Activated CD8-positive, alpha-beta memory T cell treated with anti-CD3 and anti-CD28 coated beads, Interleukin-2, amount 50 U/mL, for 1 hour (primary cell): ENCODE measurements around the gene ANKRD60.

Experiments
- DNase-seq: peaks from one replicate; pipeline ENCODE4 v3.0.0-alpha.2; 2020; ENCODE audit errors: extremely low read depth

The ANKRD60 gene

DNA sequence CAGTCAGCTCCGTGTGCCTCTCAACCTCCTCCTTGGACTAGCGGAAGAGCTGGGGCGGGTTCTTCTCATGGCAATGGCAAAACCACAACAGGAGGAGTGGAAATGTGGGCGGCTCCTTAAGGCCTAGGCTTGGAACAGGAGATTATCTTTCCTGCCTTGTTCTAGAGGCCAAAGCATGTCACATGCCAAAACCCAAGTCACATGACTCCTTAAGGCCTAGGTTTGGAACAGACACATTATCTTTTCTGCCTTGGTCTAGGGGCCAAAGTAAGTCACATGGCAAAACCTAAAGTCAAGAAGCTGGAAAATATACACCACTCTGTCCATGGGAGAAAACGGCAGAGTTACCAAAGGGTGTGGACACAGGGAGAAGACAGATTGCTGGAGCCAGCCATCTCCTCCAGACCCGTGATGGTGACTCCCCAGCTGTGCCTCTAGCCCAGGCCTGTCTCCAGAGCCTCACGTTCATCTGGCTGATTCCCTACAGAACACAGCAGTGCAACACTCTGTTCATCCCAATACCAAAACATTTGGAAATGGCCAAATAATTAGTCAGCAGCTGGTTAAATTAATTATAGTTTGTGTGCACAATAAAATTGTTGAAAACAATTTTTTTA lies 34.2 kb downstream of the ANKRD60 start:
- DNase-seq = no peak

DNA sequence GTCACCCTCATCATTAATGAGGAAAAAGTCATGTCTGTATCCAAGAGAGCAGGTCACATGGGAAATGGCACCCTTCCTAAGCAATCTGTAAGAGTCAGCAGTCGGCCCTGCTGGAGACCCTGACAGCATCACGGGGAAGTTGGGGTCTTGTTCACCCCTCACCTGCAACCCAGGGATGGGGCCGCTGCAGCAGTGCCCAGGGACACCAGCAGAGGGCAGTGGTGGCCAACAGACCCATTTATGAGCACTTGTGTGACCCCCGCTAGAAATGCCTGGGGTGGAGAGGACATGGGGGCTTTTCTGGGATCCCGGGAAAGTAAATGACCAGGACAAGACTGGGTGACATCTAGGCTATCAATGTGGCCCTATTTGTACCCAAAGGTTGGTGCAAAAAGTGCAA lies 35.9 kb downstream of the ANKRD60 start:
- no peak for DNase-seq

DNA sequence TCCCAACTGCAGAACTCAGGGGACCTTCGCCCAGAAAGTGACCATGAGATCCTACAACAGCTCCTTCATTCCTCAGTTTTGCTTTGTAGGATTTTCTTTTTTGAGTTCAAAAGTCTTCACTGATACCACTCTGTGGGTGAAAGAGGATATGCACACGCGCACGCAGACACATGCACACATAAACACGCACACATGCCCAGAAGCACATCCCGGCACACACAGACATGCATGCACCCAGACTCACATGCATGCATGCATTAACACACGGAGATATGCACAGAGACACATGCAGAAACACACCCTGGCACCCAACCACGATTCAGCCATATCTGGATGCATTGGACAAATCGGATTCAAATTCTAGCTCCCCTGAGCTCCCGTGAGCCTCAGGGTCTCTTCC lies 36.4 kb downstream of the ANKRD60 start:
- no peak for DNase-seq

DNA sequence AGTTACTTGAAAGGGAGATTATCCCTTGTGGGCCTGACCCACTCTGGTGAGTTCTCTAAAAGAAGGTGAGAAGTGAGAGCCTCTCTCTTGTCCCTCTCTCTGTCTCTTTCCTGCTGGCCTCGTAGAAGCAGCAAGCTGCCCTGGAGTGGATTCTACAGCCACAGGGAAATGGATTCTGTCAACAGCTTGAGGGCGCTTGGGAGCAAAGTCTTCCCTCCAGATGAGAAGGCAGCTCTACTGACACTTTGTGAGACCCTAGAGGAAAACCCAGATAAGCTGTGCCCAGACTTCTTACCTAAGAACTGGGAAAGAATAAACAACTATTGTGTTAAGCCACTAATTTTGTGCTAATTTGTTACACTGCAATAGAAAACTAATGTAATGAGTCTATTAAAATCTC lies 39.9 kb downstream of the ANKRD60 start:
- no peak for DNase-seq

DNA sequence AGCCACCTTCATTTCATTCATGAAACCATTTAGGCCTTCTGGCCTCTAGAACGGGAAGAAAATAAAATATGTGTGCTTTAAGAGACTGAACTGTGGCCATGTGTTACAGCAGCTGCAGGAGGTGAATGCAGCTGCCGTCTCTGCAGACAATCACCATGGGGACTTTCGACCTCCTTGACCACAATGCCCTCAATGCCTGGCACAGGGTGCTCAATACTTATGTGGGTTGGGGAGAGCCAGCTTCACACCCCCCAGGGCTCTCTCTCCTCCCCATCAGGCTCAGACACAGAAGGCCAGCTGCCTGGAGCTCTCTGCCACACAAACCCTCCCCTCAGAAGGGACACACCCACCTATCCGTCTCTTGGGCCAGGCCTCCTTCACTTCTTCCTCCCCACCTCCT lies 43.5 kb downstream of the ANKRD60 start:
- no peak for DNase-seq

DNA sequence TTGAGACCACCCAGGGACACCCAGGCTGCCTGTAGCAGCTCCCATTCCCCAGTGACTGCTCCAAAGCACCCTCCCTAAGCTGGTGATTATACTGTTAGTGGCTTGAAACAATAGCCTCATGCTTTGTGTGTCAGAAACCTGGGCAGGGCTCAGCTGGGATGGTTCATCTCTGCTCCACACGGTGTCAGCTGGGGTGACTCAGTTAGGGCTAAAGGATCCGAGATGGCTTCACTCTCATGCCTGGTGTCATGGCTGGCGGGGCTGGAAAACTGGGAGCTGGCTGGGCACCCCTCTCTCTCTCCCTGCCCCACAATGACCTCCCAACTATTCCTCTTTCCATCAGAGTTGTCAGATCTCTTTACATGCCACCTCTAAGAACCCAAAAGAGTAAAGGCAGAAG lies 44.4 kb downstream of the ANKRD60 start:
- no peak for DNase-seq

DNA sequence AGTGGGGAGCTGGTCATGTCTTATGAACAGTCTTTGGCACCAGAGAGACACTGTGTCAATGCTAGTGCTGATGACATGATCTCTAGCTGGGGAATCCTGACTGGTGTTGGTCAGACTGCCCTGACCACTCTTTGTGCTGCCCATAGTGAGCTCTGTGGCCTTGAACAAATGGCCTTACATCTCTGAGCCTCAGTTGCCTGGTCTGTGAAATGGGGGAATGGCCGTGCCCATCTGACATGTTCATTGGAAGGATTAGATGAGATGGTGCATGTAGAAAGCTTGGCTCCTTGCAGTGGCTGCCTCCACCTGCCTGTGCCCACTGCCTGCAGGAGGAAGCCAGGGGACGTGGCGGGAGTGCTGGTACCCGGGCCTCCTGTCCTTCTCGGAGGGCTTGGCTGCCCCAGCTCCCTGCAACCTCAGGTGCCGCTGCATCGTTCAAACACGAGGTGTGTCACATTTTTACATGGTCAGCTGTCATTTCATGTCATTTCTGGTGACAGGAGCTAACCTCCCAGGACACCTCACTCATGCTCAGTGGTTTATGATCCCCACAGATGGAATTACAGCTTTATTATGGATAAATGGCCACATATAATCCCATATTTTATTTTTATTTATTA lies 45.8 kb downstream of the ANKRD60 start:
- no peak for DNase-seq

DNA sequence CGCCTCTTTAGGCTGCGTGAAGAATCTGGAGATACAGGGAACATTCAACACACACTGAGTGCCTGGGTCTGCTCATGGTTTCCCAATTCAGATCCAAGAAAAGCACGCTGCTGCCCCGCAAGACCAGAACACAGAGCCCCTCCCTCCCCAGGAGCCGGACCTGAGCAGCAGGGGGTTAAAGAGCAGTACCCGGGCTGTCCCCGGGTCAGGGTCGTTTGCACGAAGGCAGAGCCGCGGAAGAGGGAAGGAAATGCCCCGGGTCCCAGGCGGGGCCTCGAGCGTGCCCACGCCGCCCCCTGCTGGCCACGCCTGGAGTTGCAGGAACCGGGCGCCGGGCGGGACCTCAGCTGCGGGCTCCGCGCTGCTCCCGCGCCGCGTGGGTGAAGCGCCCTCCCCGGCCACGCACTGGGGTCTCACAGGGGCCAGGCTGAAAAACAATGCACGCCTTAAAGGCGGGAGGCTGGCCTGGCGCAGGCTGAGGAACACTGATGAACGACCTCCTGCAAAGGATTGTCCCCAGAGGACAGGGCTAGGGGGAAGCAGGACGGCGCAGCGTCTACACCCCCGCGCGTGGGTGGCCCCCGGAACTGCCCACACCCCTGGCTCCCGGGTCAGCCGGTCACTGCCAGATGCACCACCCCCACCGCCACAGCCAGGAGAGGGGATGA lies 48.9 kb downstream of the ANKRD60 start:
- DNase-seq = peak; percentile 5

DNA sequence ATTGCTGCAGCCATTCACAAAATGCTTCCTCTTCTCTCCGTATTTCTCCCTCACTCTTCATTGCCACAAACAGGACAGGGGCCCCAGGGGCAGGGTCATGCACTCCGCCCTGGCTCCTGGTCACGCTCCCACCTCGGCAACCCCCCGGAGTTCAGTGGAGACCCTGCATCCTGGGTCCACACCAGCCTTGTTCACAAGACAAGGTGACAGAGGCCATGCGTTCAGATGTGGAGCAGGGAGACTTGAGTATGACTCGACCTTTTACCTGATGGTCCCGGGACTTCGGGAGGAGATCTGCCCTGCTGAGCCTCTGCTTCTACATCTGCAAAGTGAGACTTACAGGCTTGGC lies 49.4 kb downstream of the ANKRD60 start:
- DNase-seq = no peak

DNA sequence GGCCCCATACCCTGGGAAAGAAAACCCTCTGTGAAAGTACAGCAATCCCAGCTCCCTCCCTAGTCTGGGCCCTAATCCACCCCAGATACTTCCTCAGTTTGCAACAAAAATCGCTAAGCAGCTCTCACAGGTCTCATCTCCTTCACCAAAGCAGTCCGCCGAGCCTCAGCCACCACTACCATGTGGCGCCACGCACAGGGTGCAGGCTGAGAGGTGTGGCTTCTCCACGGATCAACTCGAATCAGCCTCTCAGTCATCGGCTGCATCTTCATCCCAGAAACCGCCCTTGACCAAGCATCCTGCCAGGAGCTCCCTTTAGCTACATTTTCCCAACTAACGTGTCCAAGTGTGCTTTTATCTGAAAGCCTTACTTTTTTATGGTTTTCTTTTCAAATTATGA lies 50.7 kb downstream of the ANKRD60 start:
- no peak for DNase-seq

DNA sequence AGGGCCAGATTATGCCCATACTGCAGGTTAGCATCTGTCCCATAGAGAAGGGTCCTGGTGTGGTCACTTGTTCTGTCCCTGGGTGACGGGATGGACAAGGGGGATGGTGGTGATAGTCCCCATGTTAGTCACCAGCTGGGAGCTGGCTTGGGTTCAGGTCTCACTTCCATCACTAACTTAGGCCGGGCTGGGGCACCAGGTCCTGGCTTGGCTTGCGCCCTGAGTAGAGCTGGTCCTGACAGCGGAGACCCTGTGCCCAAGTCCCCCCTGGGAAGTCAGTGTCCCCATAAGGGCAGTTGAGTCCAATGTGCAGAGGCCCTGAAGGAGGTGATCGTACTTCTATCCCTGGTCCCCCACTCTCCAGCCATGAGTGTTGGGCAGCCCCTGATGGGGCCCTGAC lies 52.6 kb downstream of the ANKRD60 start:
- no peak for DNase-seq

DNA sequence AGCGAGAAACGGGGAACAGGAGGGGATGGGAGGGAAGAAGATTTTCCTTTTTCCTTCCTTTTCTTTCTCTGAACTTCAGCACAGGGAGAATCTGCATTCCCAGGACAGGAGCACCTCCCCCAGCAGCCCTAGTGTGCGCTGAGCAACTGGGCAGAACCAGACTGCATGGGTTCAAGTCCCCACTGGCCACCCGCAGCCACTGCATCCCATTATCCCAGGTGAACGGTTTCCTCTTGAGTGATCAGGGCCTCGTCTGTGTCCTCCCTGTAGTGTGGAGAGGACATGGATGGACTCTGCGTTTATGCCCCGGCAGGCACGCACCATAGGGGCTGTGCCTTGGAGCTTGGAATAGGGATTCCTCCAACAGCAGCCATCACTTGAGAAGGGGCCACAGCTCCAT lies 53.0 kb downstream of the ANKRD60 start:
- DNase-seq = no peak

DNA sequence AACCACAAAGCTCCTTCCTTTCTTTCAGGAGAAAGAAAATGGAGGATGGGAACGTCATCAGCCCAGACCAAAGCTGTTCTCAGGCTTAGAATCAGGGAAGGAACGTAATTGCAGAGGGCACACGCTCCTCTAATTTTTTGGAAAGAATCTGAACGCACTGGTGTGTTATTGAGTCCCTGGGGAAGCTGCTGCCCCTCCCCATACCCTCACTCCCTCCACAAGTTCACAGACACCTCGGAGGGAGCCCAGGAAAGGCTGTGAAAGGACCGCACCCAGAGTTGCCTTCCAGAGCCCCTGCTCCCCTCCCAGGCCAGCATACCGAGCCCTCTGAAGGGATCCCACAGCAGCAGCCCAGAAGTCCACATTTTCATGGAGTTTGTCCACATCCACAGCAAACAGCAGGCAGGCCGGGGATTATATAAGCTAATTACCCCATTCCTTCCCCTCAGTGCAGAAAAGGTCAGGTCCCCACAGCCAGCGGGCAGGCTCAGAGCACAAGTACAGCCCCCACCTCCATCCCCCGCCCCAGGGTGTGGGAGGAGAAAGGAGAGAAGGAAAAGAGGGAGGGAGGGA lies 53.7 kb downstream of the ANKRD60 start:
- no peak for DNase-seq

DNA sequence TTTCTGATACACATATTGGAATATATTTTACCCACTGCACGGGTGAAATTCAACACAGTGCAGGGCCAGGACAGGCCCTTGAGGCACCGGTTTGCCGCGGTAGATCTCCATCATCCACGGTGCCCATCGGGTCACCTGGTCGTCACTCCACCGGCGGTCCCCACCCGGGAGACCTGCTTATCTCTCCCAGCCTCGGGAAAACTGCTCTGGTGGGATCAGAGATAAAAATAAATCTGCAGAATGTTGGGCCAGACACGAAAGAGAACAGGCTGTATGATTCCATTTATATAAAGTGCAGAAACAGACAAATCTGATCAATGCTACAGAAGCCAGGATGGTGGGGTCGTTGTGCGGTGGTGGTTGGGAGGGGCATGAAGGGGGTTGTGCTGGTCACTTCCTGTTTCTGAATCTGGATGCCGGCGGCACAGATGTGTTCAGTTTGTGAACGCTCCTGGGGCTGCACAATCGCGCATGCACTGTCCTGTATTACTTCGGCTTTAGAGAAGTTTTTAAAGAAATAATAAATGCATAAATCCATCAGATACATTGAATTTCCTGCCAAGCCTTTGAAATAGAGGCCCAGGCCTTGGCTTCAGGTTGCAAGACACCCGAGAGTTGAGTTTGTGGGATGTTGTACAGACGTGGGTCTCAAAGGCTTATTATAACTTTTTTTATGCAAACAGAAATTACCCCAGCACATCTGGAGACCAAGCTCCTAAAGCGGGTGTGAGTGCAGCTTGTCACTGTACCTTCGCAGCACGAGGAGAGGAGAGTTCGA lies 54.3 kb downstream of the ANKRD60 start:
- no peak for DNase-seq

DNA sequence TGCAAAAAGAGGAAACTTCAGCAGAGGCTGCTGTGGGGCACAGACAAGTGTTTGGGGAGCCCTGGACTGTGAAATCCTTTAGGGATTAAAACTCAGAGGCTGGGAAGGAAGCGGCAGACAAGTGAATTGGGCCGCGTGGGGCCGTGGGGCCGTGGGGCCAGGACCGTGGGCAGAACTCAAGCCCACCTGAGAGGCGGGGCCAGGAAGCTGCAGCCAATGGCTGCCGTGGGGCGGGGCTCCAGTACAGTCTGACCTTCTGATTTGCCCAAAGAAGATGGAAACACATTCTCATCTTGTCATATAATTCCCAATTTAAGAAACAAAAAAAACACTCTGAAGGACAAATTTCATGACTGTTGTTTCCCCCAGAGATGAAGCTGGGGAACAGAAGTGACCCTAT lies 55.4 kb downstream of the ANKRD60 start:
- DNase-seq = no peak

DNA sequence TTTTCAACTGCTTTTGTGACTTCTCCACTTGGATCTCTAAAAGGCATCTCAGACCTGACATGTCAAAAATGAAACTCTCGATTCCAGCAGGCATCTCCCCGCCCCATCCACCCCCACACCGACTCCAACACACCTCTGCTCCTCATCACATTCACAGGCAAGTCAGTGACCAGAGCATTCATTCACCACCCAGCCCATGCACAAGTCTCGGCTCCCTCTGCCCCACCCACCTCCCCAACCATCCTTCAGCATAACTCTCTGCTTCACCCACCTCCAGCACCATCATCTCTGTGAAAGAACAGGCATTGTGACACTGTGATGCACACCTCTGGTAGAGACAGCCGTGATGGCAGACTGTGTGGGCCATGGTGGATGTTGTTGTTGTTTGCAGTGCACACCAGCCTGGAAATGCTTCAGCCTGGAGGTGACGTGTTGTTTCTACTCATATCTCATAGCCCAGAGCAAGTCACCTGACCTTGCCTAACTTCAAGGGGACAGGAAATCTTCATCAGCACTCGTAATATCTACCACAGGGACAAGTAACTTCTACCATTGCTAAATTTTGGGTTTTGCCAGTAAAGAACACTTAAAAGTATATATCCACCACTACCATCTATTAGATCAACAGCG lies 56.5 kb downstream of the ANKRD60 start:
- no peak for DNase-seq

DNA sequence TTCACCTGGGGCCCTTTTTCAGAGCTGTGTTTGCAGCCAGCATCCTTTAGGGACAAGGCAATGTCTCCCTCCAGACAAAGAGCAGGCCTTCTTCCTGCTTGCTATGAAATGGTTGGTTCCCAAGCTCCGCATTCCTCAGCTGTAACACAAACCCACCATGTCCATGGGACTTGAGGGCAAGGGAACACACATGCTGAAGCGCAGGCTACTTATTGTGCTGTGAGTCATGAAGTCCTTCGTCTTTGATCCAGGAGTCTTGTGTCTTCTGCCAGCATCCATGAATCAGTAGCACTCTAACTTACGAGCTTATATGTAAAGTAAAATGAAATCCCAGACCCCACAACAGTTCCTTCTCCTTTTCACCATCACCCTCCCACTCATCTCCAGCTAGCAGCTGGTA lies 59.0 kb downstream of the ANKRD60 start:
- DNase-seq = no peak

DNA sequence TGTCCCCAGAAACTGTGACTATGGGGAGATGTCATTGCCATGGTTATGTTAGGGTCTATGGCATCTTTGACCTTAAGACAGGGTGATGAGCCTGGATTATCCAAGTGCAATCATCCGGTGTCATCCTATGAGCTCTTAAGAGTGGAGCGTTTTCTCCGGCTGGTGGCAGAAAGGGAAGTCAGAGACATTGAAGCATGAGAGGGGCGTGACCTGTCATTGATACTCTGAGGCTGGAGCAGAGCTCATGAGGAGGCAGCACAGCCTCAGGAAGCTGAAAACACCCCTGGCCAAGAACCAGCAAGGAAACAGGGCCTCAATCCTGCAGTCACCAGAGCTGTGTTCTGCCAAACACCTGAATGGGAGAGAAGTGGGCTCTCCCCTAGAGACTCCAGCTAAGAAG lies 59.6 kb downstream of the ANKRD60 start:
- no peak for DNase-seq

DNA sequence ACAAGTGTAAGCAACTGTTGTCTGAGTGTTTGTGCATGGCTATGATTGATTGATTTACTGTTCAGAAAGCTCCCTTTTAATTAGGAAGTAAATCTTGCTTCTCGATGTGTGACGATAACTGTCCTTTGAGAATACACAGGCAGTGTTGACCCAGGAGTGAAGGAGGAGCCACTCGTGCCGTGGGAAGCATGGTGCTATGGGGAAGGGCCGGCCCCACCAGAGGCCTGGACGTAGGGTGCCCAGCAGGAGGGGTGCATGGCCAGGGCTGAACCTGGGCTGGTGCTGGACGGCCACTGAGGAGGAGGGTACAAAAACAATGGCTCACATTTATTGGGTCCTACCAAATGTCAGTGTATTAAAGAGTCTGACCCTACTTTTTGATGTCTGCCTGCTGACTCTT lies 60.7 kb downstream of the ANKRD60 start:
- DNase-seq = no peak
